Activated CD4-positive, alpha-beta T cell treated with anti-CD3 and anti-CD28 coated beads, Interleukin-2, amount 50 U/mL, for 48 hours (primary cell): ENCODE data around the gene TCF25.
"Not testable (repeated sequence)": the region's sequence is repeated elsewhere in the genome, so short reads cannot be mapped to it uniquely, and the experiment has no call there.

Source experiments
- DNase-seq, 2 experiments: peaks; one replicate each; pipeline ENCODE4 v3.0.0-alpha.2; 2020

Gene TCF25

GRCh38 chr16:89921131-89921701 is 47.8 kb downstream of the TCF25 start:
- DNase-seq = no peak

DNA sequence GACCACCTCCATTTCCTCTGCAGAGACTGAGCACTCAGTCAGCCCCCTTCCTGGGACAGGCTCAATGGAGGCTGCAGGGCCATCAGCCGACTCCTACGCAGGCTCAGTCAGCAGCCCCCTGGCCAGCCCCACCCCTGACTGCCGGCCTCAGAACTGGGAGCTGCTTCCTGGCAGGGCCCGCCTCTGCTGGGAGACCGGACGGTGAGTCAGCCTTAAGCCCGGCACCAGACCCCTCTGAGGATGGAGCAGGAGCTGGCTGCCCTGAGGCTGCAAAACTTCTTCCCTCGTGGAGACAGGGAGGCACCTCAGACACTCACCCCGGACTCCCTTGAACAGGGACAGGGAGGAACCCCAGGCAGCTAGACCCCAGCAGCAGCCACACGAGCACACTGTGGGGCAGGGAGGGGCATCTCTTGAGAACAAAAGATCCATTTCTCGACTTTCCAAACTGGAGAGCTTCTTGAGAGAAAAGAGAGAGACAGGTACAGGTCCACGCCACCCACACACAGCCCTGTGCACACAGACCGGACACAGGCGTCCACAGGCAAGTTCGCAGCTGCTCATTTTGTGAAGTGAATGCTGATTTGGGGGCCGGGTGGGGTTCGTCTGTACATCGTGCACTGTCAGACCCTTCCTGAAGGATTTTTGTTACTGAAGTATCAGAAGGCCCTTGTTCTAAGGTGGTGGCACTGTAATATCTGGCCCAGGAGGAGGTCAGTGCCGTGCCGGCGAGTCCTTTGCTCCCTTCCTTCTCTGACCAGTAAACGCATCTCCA is 48.5 kb downstream of the TCF25 start:
- peak in 1 of 2 experiments; percentile 37 for DNase-seq

GRCh38 chr16:89922477-89922883 is 49.1 kb downstream of the TCF25 start:
- peak; percentile 38 to 46 for DNase-seq

- DNase-seq = peak; percentile 52 to 59
Measured at GRCh38 chr16:89922884-89923639, 49.7 kb downstream of the TCF25 start, which contains the start of gene TUBB3. Gene TUBB3 (plus strand): TSS chr16:89923342. CDS start chr16:89923402, 60 bp downstream.

- DNase-seq = no peak
Measured at GRCh38 chr16:89923640-89924296, 50.4 kb downstream of the TCF25 start.

- peak in 1 of 2 experiments; percentile 37 for DNase-seq
Measured at GRCh38 chr16:89924297-89924924, 51.0 kb downstream of the TCF25 start.

GRCh38 chr16:89924925-89925307 is 51.5 kb downstream of the TCF25 start:
- no peak for DNase-seq

GRCh38 chr16:89925596-89926079 is 52.2 kb downstream of the TCF25 start:
- no peak for DNase-seq

DNA sequence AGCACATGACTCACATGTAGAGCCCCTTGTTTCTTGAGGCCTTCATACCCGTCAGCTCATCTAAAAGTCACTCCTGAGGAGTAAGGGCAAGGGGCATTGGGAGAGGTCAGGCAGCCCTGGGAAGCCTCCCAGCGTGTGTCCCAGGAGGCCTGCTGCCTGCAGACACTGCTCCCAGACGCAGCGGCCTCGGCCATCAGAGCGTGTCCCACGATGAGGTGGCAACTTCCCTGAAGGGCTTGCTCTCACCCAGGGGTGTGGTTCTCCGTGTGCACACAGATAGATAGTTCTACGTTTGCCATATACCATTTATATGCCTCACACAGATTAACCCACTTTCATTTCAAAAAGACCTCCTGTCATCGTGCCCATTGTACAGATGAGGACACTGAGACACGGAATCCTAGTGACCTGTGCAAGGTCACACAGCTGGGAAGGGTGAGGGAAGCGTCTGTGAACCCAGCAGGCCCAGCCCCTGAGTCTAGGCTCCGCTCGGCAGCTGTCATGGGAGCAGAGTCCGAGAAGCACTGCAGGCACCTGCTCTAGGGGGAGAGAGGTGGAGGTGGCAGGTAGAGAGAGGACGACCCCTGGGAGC is 58.0 kb downstream of the TCF25 start:
- DNase-seq = no peak

DNA sequence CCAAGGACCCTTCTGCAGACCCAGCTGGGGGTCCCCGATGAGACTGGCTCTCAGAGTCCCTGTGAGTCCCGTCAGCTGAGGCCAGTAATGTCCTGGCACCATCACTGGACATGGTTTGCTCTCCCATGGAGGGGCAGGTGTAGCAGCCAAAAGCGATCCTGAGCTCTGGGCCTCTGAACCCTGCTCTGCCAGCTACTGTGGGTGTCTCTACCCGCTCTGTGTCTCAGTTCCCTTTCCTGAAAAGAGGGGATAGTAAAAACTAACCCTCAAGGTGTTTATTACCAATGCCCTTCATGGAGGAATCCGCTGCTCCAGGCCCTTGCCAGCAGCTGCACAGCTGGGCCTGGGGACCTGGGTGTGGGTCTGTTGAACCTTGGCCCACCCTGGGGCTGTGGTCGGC is 58.6 kb downstream of the TCF25 start:
- no peak for DNase-seq

DNA sequence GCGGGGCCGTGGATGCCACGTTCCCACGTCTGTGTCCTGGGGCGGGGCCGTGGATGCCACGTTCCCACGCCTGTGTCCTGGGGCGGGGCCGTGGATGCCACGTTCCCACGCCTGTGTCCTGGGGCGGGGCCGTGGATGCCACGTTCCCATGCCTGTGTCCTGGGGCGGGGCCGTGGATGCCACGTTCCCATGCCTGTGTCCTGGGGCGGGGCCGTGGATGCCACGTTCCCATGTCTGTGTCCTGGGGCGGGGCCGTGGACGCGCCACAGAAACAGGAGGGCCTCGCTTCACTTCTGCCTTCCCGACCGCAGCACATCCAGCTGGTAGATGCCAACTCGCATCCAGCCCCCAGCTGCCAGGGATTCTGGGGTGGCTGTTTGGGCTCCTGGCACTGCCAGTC is 60.6 kb downstream of the TCF25 start:
- not testable (repeated sequence) for DNase-seq

DNA sequence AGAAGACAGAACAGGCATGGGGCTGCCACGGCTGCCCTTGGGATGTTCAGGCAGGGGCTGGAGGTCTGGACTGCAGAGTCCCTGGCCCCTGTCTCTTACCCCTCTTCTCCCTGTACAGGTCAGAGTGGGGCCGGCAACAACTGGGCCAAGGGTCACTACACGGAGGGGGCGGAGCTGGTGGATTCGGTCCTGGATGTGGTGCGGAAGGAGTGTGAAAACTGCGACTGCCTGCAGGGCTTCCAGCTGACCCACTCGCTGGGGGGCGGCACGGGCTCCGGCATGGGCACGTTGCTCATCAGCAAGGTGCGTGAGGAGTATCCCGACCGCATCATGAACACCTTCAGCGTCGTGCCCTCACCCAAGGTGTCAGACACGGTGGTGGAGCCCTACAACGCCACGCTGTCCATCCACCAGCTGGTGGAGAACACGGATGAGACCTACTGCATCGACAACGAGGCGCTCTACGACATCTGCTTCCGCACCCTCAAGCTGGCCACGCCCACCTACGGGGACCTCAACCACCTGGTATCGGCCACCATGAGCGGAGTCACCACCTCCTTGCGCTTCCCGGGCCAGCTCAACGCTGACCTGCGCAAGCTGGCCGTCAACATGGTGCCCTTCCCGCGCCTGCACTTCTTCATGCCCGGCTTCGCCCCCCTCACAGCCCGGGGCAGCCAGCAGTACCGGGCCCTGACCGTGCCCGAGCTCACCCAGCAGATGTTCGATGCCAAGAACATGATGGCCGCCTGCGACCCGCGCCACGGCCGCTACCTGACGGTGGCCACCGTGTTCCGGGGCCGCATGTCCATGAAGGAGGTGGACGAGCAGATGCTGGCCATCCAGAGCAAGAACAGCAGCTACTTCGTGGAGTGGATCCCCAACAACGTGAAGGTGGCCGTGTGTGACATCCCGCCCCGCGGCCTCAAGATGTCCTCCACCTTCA is 61.5 kb downstream of the TCF25 start:
- no peak for DNase-seq

DNA sequence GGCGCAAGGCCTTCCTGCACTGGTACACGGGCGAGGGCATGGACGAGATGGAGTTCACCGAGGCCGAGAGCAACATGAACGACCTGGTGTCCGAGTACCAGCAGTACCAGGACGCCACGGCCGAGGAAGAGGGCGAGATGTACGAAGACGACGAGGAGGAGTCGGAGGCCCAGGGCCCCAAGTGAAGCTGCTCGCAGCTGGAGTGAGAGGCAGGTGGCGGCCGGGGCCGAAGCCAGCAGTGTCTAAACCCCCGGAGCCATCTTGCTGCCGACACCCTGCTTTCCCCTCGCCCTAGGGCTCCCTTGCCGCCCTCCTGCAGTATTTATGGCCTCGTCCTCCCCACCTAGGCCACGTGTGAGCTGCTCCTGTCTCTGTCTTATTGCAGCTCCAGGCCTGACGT is 62.2 kb downstream of the TCF25 start:
- DNase-seq = not testable (repeated sequence)

GRCh38 chr16:89936034-89936433 is 62.6 kb downstream of the TCF25 start:
- no peak for DNase-seq

- no peak for DNase-seq
Measured at GRCh38 chr16:89936508-89936907, 63.1 kb downstream of the TCF25 start.

DNA sequence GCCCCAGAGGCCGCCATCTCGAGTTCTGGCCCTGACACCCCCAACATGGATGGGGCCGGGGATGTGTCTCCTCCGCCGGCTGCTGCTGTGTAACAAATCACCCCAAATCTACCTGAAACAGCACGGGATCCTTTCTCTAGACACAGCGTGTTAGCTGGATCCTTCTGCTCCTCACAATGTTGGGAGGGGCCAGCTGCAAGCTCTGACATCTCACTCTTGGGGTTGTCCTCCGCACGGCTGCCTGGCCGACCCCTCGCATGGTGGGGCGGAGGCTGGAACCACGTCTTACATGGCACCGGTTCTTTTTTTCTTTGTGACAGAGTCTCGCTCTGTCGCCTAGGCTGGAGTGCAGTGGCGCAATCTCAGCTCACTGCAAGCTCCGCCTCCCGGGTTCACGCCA is 63.6 kb downstream of the TCF25 start:
- DNase-seq = no peak

DNA sequence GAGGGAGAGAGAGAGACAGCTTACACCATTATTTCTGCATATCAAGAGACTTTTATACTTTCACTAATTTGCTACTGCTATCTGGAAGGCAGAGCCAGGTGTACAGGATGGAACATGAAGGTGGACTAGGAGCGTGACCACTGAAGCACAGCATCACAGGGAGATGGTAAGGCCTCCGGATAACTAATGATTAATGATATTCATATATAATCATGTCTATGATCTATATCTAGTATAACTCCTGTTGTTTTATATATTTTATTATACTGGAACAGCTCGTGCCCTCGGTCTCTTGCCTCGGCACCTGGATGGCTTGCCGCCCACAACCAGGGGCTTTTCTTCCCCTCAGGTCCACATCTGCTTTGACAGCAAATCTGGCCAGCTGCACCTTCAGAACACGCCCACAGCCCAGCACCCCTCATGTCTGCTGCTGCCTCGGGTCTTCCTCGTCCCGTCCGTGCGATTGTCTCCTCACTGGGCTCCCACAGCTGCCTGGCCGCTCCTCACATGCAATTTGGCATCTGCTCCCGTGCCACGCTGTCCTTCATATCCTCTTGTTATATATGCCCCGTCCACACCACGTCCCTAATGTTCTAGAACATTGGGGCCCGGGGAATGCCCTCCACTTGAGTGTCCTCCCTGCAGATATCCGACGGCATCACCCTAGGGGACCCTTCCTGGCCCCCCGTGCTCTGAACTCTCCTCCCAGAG is 64.9 kb downstream of the TCF25 start:
- no peak for DNase-seq

- DNase-seq = no peak
Measured at GRCh38 chr16:89944773-89945172, 71.4 kb downstream of the TCF25 start.

DNA sequence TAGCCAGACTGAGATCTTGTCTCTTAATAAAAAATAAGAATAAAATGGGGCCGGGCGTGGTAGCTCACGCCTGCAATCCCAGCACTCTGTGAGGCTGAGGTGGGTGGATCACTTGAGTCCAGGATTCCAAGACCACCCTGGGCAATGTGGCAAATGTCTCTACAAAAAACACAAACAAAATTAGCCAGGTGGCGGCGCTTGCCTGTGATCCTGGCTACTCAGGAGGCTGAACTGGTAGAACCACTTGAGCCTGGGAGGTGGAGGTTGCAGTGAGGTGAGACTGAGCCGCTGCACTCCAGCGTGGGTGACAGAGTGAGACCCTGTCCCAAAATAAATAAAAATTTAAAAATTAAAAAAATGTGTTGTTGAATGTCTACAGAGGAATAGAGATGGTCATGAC is 72.3 kb downstream of the TCF25 start:
- DNase-seq = no peak

DNA sequence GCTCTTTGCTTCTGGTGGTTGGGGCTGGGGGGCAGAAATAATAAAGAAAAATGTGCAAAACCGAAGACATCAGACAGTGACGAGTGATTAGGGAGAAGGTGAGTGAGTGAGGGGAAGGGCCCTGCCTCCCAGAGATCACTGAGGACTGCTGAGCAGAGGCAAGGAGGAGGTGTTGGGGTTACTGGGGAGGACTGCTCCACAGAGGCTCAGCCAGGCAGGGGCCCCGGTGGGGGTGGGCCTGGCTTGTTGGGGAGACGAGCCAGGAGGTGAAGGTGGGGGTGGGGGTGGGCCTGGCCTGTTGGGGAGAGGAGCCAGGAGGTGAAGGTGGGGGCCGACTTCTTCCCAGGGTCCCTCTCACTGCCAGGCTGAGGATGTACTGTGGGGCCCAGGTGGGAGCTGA is 73.1 kb downstream of the TCF25 start:
- DNase-seq = no peak
